Measurements from ENCODE around the gene SLC25A51.

SLC25A51 gene

DNA sequence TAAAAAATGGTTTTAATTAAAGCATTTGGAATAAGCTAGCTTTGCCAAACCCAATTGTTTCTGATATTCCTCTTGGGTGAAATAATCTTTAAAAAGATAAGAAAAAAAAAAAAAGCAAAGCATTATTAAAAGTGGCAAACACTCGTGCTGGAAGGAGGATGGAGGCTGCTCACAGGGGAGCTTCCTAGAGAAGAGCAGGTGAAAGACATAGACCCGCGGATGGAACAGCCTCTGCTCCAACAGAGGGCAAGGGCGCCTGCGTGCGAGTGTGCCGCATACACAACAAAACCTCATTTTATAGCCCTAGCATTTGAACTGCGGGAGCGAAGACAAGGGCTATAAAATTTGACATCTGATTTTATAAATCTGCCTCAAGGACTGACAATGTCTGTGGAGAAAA, 33.4 kb upstream of the SLC25A51 start:
- no peak for DNase-seq (ENCODE audit: low read depth)

DNA sequence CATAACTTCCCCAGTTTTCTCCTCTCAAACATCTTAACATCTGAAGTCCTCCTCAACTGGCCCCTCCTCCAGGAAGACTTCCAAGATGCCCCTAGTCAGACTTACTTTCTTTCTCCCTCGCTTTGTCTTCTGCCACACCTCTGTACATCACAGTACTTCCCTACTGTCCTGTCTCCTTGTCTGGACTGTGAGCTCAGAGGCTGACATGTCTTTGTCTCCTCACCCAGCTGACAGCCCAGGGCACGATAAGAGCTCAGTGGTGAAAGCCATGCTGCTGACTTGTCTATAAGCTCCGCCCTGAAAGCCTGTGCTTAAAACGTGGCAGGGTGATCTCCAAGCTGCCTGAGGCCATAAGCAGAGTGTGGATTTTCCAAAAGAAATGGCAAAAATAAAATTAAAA, 33.0 kb upstream of the SLC25A51 start:
- no peak for DNase-seq (ENCODE audit: low read depth)

DNA sequence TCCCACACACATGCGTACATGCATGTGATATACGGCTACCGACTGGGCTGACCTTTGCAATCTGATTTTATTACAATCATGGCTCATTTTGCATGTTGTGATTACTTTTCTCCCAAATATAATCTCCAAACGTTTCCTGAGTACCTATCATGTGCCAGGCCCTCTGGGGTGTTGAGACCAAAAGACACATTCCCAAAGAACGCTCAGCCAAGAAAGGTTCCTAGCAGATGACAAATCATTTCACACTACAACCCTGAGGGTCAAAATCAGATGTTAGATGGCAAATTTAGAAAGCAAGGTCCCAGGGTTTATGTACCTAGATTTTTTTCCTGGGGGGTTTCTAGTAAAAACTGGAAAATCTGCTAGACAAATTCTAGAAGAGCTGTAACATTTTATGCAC, 32.4 kb upstream of the SLC25A51 start:
- no peak for DNase-seq (ENCODE audit: low read depth)

DNA sequence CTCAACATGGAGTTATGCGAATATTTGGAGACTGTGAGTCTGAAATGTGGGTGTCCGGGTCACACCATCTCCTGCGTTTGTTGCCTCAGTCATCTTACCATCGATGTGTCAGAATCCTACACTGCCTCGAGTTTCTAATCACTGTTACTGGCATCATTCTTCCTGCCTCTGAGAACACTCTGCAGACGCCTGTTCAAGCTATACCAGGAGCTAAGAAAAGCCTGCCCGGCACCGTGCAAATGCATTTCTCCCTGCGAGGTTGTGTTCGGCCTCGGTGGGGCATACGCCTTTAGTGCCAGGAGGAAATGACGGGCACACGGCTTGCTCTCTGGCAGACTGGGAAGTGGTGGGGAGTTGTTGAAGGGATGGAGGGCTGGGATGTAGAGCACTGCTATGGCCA, 31.2 kb upstream of the SLC25A51 start:
- DNase-seq (ENCODE audit: low read depth) = no peak

DNA sequence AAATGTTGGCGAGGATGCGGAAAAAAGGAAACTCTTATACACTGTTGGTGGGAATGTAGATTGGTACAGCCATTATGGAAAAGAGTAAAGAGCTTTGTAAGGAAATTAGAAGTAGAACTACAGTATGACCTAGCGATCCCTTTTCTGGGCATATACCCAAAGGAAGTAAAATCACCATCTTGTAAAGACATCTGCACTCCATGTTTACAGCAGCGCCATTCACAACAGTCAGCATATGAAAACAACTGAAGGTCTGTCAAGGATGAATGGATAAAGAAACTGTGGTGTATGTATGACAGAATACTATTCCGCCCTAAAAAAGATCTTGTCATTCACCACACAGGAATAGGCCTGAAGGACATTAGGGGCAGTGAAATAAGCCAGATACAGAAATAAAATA, 27.7 kb upstream of the SLC25A51 start:
- no peak for DNase-seq (ENCODE audit: low read depth)

DNA sequence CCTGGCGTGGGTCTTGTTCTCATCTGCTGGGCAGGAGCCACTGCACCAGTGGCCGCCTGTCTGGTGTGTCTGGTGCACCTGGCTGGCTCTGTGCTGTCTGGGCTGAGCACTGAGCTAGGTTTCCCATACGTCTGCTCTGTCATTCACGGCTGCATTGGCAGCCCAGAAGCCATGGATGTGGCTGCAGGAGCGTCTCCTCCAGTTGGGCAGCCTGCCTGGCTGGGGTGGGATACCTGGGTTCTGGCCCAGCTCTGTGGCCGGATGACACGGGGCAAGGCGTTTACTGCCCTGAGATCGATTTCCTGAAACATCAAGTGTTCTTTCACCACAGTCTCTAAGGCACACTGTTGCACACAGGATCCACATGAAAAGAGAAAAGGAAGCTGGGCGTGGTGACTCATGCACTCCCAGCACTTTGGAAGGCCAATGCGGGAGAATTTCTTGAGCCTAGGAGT, 25.5 kb upstream of the SLC25A51 start:
- no peak for DNase-seq (ENCODE audit: low read depth)

DNA sequence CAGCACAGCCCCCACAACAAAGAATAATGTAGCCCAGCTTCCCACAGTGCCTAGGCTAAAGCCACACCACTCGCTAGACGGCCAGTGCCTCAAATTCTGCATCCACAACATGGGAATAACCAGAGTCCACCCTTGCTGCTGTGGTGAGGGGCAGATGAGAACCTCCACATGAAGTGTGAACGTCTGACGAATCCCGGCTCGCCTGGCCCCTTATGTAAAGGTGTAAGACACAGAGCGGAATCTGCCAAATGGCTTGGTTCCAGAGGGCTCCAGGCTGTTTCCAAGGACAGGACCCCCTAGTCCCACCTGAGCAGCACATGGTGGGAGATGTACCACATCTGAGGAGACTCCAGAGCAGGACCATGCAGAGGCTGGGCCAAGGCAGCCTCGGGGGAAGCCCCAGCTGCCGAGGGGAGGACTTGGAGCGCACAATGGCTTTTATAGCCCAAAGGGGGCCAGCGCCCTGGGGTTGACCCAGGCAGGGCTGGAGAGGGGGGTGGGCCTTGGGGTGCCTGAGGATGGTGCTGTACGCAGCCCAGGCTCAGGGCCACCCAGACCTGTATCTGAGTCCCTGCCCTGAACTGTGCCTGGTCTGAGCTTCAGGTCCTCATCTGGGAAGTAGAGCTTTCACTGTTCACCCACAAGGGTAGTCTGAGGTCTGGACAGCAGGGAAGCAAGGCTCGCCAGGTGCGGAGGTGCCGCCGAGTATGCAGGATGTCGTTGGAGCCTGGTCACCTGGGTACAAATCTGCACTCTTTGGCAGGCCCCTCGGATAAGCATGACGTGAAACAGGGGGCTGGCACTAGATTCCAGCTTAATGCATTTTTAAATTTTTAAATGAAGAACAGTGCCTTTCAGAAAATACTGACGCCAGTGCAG, 24.9 kb upstream of the SLC25A51 start:
- no peak for DNase-seq (ENCODE audit: low read depth)

DNA sequence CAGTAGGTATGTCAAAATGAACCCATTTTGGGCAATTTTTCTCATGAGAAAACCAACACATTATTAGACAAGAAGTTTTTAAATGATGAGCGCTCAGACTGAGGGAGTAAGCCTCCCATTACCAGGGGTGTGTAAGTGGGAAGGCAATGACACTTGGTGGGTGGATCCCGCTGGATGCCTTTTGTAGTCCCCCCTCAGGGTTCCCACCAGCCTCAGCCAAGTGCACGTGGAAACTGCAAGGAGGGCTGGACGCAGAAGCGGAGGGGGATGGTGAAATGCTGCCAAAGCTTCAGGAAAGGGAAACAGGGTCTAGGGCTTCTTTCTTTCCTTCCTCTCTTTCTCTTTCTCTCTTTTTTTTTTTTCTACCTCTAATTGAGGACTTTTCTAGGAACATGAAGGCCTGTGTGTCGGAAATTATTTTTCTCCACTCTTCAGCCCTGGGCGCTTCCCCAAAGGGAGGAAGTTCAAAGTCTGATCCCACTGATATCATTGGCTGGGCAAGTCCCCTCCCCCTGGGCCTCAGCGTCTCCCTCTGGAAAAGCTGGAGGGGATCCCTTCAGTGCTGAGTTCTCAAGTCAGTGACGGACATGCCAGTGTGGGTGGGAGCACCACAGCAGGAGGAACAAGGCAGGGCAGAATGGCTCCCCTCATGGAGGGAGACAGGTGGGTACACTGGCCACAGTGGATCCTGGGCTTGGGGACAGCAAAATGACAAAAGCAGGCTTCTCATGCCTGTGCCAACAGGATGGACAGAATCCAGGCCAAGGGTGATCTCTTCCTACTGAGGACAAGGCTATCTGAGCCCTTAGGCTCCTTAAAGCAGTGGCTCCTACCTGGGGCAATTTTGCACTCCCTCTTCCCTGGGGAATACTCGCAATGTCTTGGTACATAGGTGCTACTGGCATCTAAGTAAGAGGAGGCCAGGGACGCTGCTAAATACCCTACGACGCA, 23.9 kb upstream of the SLC25A51 start:
- no peak for DNase-seq (ENCODE audit: low read depth)

DNA sequence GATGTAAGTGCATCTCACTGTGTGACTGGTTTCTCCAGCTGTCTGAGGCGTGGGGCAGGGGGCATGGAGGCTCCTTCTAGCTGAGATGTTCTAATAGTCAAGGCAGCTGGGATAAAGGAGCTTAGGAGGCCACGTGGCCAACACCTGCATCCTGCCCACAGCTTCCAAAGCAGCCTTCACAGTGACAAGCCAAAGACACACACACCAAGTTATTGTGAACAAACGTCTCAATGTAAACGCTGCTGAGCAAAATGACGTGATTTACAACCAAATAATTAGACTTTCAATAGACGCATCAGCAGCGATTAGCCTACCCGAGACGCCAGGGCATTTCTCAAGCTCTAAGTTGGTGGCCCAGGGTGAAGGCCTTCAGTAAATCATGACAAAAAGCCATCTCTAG, 23.2 kb upstream of the SLC25A51 start:
- no peak for DNase-seq (ENCODE audit: low read depth)

DNA sequence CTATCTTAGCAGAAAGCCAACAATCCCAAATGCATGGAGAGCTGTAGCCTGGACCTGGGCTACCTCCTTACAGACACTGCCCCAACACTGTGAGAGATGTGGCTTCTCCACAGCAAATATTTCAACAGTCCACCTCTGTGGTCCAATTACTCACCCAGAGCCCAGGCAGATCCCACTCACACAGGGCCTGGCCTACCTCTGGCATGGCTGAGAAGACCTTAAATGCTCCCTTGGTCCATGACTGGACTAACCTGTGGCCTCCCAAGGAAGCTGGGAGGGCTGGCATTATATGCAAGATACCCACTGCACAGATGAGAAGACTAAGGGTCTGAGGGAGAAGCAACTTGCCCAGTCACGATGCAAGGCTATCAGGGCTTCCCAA, 22.8 kb upstream of the SLC25A51 start:
- DNase-seq (ENCODE audit: low read depth) = no peak

DNA sequence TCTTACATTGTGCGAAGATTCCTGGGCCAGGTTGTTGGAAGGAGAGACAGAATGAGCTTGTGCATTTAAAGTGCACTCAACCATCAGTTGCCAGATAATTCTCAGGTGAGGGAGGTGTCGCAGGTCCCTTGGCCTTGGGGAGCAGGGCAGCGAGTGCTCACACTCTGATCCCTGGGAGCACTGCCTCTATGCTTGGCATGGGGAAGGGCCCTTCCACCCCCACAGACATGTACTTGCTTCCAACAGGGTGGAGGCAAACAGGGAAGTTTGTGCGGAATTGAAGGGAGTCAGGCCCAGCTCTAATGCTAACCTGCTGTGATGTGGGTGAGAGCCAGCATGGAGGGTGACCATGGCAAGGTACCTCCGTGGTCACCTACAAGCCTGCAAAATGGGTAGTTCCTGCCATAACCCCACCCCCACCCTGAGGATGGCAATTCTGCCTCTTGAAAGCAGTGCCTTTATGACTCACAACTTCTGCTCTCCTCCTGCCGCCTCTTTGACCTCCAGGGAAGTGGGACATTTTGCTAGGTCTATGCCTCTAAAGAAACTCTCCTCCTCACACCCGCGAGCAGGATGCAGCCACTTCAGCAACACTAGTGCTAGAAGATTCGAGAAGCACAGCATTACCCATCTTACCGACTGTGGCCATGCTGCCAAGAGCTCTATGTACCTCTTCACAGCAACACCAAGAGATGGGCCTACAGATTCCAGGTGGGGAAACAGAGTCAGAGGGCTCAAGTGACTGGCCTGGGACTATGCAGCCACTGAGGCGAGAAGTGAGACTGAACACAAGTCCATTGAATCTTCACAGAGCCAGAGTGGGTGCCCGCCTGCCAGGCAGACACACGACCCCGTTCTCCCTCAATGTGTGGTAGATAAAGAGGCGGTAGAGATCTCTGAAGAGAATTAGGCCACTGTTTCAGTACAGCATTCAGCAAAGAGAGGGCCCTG, 22.1 kb upstream of the SLC25A51 start:
- no peak for DNase-seq (ENCODE audit: low read depth)

DNA sequence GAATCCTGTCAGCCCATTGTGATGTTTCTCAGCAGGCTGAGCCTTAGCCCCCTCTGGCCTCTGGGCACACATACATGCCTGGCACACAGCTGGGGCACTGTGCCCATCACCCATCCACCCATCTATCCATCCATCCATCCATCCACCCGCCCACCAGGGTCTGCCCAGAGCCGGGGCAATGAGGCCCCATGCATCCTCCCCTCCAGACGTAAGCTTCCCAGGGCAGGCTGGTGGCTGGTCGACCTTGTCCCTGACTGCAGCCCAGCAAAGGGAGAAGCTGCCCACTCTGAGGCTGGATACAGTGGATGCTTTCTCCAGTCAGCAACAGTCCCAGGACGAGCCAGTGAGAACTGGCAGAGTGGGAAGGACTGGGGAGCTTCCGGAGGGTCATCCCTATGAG, 21.1 kb upstream of the SLC25A51 start:
- DNase-seq (ENCODE audit: low read depth) = no peak

DNA sequence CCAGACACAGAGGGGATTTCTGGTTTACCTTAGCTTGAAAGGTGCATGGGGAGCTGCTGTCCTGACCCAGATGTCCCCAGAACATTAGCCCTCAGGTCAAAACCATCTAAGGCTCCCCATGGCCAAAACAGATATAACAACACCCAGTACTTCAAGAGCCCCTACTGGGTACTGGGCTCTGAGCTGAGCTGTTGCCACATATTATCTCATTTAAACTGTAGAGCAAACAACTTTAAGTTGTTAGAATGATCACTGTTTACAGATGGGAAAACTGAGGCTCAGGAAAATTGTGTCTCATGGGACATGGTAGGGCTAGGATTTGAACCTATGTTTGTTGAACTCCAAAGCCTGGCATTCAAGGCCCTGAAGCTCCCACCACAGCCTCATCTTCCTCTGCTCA, 20.6 kb upstream of the SLC25A51 start:
- DNase-seq (ENCODE audit: low read depth) = no peak

DNA sequence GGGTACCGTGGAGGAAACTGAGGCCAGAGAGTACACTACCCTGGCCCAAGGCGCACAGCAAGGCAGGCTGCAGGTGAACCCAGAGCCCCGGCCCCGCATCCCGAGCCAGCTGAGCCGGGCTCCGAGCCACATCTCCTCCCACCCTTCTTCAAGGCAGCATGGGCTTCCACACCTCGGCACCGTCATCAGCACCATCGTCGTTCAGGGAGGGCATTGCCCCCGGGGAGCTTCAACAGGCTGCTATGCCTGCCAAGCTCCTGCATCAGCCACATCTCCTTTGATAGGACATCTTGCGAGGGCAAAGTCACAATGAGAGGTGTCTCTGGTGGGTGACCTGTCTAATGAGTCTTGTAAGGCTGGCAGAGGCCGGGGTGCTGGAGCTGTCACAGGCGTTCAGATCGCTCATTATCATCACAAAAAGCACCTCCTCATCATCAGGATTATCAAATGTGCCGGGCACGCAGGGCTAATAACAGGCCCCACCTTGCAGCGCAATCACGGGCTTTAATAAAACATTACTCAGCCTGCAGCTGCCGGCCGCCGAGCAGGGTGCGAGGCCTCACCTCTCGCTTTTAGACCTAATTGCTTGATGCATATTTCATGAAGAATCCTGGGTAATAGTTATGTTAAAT, 20.0 kb upstream of the SLC25A51 start:
- no peak for DNase-seq (ENCODE audit: low read depth)

DNA sequence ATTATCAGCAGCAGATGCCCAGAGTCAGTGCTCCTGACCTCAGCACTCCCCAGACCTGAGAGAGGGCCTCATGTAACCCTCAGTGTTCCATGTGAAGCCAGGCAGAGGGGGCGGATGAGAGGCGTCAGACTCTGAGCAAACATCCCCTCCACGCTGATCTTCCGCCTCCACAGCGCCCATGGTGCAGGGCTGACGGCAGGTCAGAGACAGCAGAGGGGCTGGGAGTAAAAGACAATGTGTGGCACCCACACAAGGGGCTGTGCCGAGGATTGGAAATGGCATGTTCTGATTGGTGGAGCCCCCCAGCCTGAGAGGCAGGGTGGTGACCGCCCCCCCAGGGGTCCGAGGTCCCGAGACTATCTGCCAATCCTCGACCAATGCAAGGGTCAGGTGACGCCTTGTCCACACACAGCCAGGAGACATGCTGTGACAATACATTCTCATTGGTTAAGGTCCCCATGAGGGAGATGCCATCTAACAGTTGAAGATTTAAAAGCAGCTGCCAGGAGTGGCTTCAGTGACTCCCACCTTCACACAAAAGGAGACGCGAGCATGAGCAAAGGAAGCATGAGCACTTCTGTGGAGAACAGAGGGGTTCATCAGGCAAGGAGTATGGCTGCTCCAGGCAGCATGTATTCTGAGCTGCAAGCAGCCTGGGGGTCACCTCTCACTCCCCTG, 19.3 kb upstream of the SLC25A51 start:
- no peak for DNase-seq (ENCODE audit: low read depth)

DNA sequence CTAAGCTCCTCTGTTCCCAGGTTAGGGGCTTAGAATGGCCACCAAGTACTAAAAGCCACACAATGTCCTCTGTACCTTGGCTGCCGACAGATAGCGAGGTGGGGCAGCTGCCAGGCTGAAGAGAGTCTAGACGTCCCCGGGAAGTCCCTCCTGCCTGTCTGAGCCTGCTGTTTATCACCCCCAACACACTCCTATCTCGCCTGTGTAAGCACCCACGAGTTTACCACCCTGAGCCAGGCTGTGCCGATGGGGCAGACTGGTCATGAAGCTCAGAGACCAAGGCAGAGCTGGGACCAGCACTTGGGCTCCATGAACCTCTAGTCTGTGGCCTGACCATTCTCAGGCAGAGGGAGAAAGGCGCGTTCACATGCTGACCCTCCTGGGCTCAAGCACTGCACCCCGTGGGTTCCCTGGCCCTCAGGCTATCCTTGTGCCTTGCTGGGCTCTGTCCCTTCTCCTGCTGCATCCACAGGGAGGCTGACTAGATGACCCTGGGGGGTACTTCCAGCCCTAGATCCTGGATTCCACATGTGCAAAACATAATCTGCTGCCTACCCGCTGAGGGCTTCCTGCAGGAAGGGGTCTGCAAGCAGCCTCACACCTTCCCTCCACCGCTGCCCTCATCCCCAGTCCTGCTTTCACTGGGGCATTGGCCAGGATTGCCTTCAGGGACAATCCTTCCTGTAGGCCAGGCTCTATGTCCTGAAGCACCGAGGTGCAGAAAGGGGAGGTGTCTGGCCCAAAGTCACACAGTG, 18.6 kb upstream of the SLC25A51 start:
- DNase-seq (ENCODE audit: low read depth) = no peak

DNA sequence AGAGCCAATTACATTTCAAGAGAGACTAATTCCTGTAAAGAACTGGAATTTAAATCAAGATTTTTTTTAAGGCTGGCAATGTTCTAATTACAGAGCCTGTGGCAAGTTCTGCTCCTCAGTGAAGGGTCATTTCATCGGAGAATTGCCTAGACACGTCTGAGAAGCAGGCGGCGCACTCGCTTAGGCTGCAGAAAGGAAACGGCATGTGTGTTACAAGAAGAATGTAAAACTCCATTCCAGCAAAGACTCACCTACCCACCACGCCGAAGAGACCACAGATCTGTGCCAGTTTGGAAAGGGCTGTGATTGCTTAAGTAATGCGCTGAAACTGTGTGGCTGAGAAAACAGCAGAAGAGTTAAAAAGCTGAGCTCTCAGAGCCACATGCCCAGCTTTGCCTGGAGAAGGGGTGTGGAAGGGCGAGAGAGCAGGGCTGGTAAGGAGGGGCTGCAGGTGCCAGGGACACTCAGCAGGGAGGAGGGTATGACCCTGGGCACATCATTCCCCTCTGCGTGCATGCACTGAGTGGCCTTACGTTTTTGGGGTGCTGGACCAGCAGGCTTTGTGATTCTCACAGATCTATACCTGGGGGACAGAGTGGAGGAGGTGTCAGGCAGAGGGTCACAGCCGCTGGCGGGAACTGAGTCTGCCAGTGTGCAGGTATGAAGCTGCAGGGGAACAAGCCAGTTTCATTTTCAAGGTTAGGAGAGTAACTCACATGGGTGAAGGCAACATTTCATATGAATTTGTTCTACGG, 17.8 kb upstream of the SLC25A51 start:
- DNase-seq (ENCODE audit: low read depth) = no peak

DNA sequence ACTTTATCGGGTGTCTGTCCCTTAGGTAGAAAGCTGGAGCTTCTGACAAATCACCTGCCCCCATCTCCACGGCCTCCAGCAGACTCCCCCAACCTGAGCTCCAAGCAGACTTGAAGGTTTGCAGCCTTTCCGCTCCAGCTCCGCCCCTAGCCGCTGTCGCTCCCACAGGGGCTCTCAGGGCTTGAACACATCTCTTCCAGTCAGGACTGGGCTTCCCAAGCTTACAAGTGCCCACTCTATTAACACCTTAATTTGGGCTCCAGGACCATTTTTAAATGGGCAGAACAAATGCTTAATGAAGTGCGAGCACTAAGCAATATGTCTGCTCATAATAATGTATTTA, 17.2 kb upstream of the SLC25A51 start:
- DNase-seq (ENCODE audit: low read depth) = no peak

DNA sequence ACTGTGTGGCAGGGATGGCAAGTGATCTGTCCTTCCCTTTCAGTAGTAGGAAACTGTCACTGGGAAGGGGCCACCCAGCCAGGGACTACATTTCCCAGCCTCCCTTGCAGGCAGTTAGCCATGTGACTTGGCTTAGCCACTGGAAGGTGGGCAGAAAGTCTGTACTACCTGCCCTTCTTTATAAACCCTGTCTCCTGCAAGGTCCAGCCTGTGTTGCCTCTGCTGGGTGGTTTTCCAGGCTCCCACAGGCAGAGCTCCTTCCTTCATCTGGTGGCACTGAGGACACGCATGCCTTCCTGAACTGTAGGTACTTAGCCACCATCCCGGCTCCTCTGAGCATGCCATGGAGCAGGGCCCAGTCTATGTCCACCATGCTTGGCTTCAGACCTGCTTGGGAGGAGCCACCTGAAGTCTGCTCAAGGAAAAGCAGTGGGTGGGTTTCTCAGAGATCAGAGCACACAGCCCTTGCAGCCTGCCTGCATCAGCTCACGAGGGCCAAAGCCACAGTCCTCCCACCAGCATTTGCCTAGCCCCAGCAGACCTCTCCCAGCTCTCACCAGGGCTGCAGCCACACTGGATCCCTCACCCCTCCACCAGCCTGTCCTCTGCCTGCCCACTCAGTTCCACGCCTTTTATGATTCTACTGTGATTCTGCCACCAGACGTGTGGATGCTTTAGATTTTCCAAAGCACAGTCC, 16.7 kb upstream of the SLC25A51 start:
- no peak for DNase-seq (ENCODE audit: low read depth)

Data from stimulated activated CD8-positive, alpha-beta memory T cell treated with anti-CD3 and anti-CD28 coated beads, Interleukin-7, amount 100 ng/mL, for 24 hours (primary cell).